ENCODE measurements around the gene NEURL1.

The NEURL1 gene, protein sequence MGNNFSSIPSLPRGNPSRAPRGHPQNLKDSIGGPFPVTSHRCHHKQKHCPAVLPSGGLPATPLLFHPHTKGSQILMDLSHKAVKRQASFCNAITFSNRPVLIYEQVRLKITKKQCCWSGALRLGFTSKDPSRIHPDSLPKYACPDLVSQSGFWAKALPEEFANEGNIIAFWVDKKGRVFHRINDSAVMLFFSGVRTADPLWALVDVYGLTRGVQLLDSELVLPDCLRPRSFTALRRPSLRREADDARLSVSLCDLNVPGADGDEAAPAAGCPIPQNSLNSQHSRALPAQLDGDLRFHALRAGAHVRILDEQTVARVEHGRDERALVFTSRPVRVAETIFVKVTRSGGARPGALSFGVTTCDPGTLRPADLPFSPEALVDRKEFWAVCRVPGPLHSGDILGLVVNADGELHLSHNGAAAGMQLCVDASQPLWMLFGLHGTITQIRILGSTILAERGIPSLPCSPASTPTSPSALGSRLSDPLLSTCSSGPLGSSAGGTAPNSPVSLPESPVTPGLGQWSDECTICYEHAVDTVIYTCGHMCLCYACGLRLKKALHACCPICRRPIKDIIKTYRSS

GRCh38 chr10:103493362-103493915 lies at the start of gene NEURL1:
Gene NEURL1 (plus strand): TSS chr10:103493705. CDS start chr10:103494388, 683 bp downstream.
- peak; percentile 50 for DNase-seq (ENCODE audit: low spot score)

- no peak for DNase-seq (ENCODE audit: low spot score)
These were observed 49.0 kb upstream of the NEURL1 start for GRCh38 chr10:103444478-103444877.

DNA sequence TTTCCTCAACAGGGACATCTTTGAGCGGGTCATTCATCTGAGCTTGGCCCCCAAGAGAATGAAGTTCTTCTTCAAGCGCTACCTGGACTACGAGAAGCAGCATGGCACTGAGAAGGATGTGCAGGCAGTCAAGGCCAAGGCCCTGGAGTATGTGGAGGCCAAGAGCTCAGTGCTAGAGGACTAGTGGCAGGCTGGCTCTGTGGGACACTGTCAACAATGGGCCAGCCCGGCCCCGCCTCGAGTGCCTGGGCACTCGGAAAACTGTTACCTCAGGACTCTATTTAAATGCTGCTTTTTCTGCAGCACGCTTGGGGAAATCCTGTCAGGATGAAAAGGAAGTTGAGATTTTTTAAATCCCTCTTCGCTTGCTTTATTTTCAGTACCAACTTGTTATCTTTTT lies 48.1 kb upstream of the NEURL1 start:
- no peak for DNase-seq (ENCODE audit: low spot score)

- DNase-seq (ENCODE audit: low spot score) = no peak
These were observed 47.5 kb upstream of the NEURL1 start for GRCh38 chr10:103445767-103446567.

GRCh38 chr10:103447187-103447586 lies 46.3 kb upstream of the NEURL1 start:
- DNase-seq (ENCODE audit: low spot score) = no peak

DNA sequence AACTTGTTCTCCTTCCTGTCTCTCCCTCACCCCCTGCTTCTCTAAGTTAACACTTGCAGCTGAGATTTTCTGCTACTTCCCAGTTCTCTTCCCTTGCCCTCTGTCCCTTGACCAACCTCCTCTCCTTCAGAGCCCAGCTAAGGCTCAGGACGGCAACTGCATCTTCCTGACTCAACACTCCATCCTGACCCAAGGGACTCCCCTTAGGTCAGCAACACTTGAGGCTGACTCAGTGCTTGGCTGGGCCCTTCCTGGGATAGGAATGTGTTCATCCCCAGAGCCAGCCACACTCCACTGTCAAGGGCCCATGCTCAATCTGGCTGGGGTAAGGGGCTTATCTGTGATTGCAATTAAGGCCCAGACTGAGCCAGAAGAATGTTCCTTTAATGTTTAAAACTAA lies 44.8 kb upstream of the NEURL1 start:
- no peak for DNase-seq (ENCODE audit: low spot score)

- no peak for DNase-seq (ENCODE audit: low spot score)
These were observed 44.0 kb upstream of the NEURL1 start for GRCh38 chr10:103449208-103450144.

DNA sequence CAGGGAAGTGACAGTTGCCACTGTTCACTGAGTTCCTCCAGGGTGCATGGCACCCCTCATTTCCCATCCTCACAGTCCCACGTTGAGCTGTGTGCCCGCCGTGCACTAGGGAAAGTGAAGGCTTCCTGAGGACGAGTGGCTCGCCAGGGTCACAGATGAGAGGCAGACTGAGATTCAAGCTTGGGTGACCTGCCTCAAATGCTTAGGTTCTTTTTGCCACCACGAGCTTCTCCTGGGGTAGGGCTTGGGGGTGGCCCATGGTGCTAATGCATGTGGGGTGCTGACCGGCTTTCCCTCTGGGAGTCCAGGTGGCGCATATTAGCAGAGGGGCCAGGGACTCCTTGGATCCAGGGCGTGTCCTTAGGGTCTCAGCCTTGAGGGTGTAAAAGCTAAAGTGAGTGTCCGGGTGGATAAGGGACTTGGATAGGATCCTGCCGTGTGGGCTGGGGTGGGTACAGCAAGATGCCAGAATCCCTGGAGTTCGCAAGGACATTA lies 43.3 kb upstream of the NEURL1 start:
- DNase-seq (ENCODE audit: low spot score) = no peak

DNA sequence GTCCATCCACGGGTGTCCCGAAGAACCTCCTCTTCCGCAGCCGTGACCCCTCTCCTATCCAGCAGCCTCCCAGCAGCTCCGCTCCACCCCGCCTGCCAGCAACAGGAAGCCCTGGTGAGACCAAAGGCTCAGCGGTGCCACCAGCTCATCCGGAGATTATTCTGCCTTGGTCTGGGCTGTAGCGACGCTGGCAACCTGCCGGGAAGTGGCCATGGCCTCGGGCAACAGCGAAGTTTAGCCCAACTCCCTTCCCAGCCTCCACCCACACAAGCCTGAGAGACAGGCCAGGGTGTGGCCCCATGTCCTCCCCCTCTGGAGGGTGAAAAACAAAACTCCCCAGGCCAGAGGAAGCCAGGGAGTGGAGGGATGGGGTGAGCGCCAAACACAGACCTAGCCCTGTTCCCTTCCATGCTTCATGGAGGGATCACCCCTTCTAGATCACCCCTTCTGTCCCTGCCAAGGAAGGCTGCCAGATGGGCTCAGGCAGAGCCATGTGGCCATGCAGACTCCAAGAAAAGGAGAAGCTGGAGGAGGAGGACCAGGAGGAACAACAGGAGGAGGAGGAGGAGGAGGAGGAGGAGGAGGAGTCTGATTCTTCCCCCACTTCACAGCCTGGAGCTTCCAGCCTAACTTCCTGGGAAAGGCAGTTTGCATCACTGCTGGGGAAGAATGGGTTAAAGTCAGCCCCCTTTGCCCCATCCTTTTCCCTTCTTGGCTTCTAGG lies 42.3 kb upstream of the NEURL1 start:
- no peak for DNase-seq (ENCODE audit: low spot score)

- DNase-seq (ENCODE audit: low spot score) = peak; percentile 41
These were observed 41.5 kb upstream of the NEURL1 start, which contains the start of gene CALHM2 for GRCh38 chr10:103451831-103452505. Gene CALHM2 (minus strand): TSS chr10:103452370. CDS start chr10:103449941, 2,429 bp downstream.

DNA sequence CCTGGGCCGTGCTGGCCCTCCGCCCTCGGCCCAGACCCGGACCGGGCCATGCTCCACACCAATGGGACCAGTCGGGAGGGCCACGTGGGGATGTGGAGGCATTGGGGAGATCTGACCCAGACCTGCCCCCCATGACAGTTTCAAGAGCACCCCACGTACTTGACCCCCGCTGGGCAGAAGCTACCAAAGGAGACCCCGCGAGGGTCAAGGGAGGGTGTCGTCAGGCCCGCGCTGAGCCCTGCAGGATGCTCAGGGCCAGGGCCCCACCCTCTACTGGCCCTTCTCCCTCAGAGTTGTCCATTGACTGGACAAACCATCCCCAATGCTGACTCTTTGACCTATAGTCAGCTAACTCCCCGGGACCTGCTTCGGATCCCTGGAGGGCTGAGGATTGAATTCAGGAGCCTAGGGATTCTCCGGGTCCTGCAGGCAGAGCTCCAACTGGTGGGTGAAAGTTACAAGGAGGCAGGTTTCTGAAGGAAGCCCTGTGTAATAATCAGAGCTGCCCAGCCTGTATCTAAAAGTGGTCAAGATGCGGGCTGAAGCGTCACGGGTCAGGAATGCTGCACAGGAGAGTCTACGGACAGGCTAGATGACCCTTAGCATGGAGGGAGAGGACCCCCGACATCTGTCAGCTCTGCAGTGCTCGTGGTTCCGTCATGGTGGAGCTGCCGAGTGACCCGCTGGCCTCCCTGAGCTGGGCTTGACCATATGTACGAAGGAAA lies 40.8 kb upstream of the NEURL1 start:
- no peak for DNase-seq (ENCODE audit: low spot score)

DNA sequence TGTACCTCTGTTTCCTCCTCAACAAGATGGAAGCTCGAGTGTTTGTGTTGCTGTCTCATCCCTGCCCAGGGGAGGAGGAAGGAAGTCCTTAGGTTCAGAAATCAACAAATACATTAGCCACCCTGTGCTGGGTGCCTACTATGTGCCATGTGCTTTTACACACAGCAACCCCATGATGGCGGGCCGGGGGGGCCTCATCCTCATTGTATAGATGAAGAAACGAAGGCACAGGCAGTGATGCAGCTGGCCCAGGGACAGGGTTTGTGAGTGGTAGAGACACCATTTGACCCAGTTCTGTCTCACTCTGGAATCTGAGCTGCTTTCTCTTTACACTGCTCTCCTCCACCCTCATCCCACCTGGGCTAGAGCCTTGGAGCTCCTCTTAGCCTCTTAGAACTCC lies 39.5 kb upstream of the NEURL1 start:
- no peak for DNase-seq (ENCODE audit: low spot score)

DNA sequence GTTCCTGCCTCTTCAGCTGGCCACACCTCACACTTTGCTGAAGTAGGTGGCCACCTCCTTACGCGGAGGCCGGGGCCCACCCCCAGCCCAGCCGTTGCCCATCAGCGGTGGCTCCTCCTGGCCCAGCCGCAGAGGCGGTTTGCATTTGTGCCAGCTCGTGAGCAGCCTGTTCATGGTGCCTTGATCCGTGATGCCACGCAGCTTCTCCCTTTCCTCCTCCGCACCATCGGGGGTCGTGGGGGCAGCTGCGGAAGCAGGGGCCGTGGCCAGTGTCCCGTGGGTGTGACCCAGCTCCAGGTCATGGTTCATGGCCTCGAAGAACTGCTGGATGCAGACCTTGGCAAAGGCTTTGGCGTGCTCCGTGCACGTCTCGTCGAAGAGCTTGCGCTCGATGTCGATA lies 38.3 kb upstream of the NEURL1 start:
- DNase-seq (ENCODE audit: low spot score) = no peak

- DNase-seq (ENCODE audit: low spot score) = no peak
These were observed 37.3 kb upstream of the NEURL1 start for GRCh38 chr10:103456074-103456660.

GRCh38 chr10:103457176-103457712 lies 36.3 kb upstream of the NEURL1 start:
- no peak for DNase-seq (ENCODE audit: low spot score)

GRCh38 chr10:103457896-103458583 lies 35.5 kb upstream of the NEURL1 start:
- no peak for DNase-seq (ENCODE audit: low spot score)

GRCh38 chr10:103458720-103459119 lies 34.8 kb upstream of the NEURL1 start, which contains the start of gene CALHM1:
Gene CALHM1 (minus strand): TSS chr10:103458900. CDS start chr10:103458751, 149 bp downstream.
- DNase-seq (ENCODE audit: low spot score) = no peak

- DNase-seq (ENCODE audit: low spot score) = no peak
These were observed 33.9 kb upstream of the NEURL1 start for GRCh38 chr10:103459615-103460014.

Measured in putamen (tissue), 1 donor.